Activated effector memory CD4-positive, alpha-beta T cell treated with Interleukin-2 at 50 U/mL for 16 hours (primary cell): ENCODE data around the gene CUEDC1.
"Not testable (repeated sequence)": the region's sequence is repeated elsewhere in the genome, so short reads cannot be mapped to it uniquely, and the experiment has no call there.

Experiments
- DNase-seq: peaks from one replicate; pipeline ENCODE4 v3.0.0-alpha.2; 2020

Gene CUEDC1

DNA sequence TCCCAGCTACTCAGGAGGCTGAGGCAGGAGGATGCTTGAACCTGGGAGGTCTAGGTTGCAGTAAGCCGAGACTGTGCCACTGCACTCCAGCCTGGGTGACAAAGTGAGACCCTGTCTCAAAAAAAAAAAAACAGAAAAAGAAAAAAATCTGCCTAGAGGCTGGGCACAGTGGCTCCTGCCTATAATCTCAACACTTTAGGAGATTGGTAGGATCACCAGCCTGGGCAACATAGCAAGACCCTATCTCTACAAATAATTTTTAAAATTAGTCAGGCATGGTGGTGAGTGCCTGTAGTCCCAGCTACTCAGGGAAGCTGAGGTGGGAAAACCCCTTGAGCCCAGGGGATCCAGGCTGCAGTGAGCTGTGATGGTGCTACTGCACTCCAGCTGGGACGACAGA lies 17.7 kb downstream of the CUEDC1 start:
- DNase-seq: no peak

DNA sequence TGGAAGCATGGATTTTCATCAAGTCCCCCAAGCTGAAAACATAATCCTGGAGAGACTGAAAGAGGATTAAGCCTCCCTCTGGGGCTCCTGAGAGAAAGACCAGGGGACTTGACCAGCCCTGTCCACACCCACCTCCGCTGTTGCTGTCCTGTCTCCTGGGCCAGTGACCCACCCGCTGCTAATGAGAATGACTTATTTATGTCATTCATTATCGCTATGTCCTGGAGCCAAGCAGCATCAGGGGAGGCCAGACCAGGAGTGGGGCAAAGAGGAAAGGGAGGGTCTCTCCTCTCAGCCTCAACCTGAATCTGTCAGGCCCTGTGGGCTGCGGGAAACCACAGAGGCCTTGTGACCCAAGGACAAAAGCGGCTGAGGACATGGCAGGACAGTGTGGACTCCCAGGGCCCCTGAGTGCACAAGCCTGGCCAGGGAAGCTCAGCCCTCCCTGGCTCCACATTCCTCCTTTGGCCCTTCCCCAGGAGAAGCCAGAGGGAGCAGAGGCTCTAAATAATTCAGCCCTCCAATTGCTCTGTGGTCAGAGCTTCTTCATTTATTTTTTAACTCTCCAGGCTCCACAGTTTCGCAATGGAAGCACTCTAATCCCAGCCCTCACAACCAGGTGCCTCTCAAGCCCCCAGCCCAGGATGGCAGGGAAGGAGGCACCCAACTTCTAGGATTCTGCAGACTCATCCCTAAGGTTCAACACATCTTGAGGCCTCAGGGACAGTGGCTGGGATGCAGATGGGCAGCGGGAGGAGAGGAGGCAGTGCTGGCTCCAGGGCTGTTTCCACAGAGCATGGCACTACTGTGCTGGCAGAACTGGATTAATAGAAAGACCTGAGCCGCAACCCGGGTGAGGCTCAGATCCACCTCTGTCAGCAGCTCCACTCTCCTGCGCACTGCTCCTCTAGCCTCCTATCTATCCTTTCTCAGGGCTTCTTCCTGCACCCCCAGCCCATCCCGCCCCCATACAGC lies 19.1 kb downstream of the CUEDC1 start:
- no peak for DNase-seq

DNA sequence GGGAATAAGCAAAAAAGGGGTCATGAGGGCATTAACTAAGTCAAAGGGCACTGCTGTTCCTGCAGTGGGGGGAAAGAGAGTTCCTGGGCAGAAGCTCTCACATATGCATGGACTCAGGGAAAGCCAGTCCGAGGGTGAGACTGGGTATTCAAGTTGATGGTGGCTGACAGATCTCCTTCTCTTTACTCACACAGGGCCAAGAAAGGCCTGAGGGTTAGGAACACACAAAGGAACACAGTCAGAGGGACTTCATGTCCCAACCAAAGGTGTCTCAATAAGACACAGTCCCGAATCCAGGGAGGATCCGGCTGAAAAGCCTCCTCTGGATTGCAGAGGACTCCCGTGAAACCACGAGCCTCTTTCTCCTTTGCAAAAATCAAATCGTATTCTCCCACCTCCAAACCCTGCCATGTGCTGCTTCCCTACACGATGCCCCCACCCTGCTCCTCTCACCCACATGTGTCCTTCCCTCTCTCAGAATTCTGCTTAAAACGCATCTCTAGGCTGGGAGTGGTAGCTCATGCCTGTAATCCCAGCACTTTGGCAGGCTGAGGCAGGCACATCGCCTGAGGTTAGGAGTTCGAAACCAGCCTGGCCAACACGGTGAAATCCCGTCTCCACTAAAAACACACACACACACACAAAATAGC lies 23.6 kb downstream of the CUEDC1 start:
- no peak for DNase-seq

- DNase-seq: no peak
These were observed 25.0 kb downstream of the CUEDC1 start for GRCh38 chr17:57930239-57930638.

GRCh38 chr17:57929386-57929785 lies 25.8 kb downstream of the CUEDC1 start:
- DNase-seq: no peak

GRCh38 chr17:57928928-57929327 lies 26.3 kb downstream of the CUEDC1 start:
- no peak for DNase-seq

- DNase-seq: no peak
These were observed 28.0 kb downstream of the CUEDC1 start for GRCh38 chr17:57927048-57927723.

- no peak for DNase-seq
These were observed 28.5 kb downstream of the CUEDC1 start for GRCh38 chr17:57926723-57927047.

DNA sequence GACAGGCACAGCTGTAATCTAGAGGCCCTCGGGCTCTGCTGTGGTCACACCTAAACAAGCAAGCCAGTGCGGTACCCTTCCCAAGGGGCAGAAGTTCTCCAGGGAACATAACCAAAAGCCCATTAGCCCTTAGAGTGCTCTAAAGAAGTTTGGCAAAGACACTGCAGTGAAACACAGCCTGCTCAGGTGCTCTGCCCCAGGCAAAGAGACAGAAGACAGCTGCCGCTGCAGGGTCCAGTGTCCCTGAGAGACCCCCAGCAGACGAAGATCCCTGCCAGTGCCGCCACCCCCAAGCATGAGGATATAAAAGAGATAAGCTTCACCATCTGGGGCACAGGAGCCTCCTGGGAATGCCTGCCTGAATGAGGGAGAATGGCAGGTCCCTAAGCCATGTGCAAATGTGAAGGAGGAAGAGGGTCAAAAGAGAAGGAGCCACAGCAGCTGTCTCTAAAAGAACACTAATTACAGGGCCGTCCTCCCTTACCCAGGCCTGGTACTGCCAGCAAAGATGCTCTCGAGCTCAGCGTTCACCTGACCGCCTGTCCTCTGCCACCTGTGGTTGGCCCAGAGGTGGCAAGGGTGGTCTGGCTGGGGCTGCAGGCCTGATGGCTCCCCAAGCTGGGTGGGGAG lies 29.7 kb downstream of the CUEDC1 start:
- DNase-seq: no peak

DNA sequence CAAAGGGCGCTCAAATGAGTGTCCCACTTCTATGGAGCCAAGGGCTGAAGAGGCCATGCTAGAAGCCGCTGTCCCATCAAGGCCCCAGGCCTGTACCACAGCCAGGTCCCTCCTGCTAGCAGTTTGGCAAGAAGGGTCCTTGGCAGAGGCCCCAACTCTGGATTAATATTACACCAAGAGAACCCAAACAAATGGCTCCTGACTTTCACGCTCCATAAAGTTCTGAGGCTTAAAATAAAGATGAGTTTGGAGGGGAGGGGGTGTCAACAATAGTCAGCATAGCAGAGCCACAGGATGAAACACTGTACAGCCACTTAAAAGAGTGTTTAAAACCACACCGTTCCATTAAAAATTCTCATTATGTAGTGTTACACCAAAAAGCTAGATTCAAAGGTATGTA lies 30.5 kb downstream of the CUEDC1 start:
- no peak for DNase-seq

DNA sequence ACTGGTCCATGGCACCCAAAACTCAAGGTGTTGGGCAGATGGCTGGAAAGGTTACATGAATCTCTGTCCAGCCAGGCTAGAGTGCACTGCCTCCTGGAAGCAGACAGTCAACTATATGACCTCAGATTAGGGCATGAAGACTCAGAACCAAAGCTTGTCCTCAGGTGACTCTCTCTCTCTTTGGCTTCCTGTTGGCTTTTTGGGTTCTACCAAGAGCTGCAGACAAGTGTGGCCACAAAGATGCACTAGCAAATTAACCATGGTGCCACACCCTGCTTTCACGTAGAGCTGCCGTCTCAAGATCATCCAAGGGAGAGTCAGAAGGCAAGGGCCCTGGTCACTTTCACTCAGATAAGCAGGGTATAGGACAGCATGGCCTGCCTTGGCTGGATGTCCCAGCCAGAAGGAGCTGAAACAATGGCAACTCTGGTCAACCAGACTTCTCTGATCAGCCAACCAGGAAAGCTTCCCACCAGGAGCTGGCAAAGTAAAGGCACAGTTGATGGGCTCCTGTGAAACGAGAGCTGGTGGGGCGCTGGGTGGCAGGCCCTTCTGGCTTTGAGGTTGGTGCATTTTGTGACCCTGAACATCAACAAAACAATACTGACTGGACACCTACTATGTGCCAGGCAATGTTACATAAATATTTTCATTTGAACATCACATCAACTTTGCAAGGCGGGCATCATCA lies 31.9 kb downstream of the CUEDC1 start:
- no peak for DNase-seq

- not testable (repeated sequence) for DNase-seq
These were observed 32.5 kb downstream of the CUEDC1 start for GRCh38 chr17:57922745-57923144.

DNA sequence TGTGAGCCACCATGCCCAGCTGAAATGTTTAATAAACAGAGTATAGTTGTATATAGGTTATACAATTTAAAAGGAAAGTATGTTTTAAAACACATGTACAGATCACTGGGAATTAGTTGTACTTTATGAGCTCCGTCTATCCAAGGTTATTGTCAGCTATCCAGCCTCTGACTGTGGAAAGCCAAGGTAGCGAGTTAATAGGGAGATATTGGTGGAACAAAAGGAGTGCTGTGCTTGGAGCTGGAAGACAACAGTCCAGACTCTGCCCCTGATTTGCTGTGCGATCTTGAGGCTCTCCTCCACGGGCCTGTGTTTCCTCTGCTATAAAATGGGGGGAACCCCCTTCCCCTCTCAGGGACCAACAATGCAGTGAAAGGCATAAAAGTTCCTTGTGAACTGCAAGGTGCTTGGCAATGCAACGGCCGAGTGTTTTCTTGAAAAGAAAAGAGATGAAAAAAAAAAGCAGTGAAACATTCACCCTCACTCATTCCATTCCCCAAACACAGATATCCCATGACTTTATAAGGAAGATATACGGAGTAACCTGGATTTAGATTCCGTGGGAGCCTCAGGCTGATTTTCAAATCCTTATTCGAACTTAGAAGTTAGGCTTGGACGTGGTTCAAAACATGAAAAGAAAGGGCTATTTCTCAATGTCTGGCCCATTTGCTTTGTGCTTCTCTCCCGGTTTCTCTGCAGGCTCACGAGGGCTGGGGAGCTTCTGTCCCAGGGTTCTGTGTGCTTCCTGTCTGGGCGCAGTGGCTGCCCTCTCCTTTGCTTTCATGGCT lies 34.1 kb downstream of the CUEDC1 start:
- no peak for DNase-seq

DNA sequence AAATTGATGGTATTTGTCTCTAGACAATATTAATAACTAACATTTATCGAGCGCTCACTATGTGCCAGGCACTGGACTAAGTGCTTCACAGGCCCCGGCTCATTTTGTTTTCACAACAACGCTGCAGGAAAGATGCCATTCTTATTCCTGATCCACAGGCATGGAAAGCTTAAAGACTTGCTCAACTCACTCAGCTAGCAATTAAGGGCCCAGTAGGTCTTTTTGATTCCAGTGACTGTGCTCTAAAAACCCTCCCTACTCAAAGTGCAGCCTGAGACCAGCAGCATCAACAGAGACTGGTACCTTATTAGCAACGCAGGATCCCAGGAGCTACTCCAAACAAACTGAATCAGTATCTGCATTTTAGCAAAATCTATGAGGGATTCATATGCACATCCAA lies 35.3 kb downstream of the CUEDC1 start:
- no peak for DNase-seq

DNA sequence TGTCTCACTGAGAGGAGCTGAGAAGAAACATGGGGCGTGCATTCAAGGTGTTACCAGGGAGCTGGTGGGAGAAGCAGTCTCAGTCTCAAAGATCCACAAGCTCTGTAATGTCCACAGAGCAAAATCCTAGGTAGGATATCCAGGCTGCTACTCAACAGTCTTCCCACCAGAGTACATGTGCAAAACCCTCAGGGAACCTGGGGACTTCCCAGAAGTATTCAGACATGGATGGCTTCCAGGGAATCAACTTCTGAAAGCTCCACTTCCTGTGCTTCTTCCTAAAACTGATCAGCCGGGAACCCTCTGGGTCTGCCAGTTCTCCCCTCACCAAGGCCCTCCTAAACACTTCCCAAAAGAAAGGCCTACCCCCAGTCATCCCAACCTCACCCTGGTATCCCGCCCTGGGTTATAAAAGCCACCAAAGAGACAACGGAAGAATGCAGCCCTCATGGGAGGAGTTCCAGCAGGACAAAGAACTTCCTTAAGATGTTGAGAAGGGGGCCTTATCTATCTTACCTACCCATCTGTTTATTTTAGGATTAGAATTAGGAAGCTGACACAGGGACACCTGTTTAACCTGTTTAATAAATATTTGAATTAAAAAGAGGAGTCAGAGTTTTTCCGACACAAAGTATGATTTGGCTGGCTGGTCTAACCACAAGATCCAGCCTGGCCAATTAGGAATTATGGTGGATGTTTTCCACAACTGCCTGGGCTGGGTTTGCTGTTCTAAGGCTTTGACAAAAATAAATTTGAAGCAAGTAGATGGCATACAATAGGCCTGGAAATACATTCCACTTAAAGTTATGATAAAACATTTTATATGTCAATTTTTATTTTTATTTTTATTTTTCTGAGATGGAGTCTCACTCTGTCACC lies 37.0 kb downstream of the CUEDC1 start:
- DNase-seq: no peak

GRCh38 chr17:57916925-57917858 lies 38.0 kb downstream of the CUEDC1 start:
- no peak for DNase-seq

- DNase-seq: no peak
These were observed 39.0 kb downstream of the CUEDC1 start for GRCh38 chr17:57915985-57916757.

GRCh38 chr17:57915544-57915943 lies 39.7 kb downstream of the CUEDC1 start:
- DNase-seq: no peak
